ENCODE measurements around the gene TMEM87B. TPM values are rescaled to one million over a fixed set of nuclear protein-coding genes. Genes with fewer than 3 reads are reported as not detected.

The TMEM87B gene
- total and polyA plus RNA-seq, 2 of the 8 experiments (the other 6 are each of a cell fraction or from before 2014, with no cell fraction given): 7.2 to 9.0 TPM

GRCh38 chr2:112053917-112054846 lies 887 bp upstream of the TMEM87B start:
- no peak overlapping the region for H3K14ac ChIP-seq (ENCODE audit: insufficient read length)
- POLR2A ChIA-PET (ENCODE audit: partially characterized antibody): interaction anchor here (1.1 to 1.6 kb wide), 2 partner anchors 22 to 223 kb away, joined by 3 to 6 read pairs; no protein-coding TSS in a partner anchor
- H2BK20ac ChIP-seq (ENCODE audit: low read length): no peak overlapping the region
- 0 out of 2 replicates have a peak overlapping the region, but pooled peaks have one; percentile 57 for H4K8ac ChIP-seq (ENCODE audit: extremely low read depth, insufficient read depth, low read length)
- H2BK5ac ChIP-seq (ENCODE audit: low read depth, low read length): peak overlapping the region; percentile 98; the same call in 1 of the 2 replicates
- H2BK120ac ChIP-seq (replicated peaks; ENCODE audit: low read depth, low read length): peak overlapping the region; percentile 86
- H3K23ac ChIP-seq (ENCODE audit: insufficient read length): no peak overlapping the region
- peak overlapping the region; percentile 59 to 76 (median 69) for H3K4me3 ChIP-seq (ENCODE audit: extremely low read depth in 1 of 4, insufficient read depth in 2 of 4, low read depth in 3 of 4, low read length in 4 of 4)
- H3K79me1 ChIP-seq (ENCODE audit: low read depth, low read length): no peaks in the 10 kb centered on the region
- H2BK15ac ChIP-seq (ENCODE audit: low read length): peak overlapping the region; percentile 95; the same call in 1 of the 2 replicates
- H3K56ac ChIP-seq (replicated peaks; ENCODE audit: insufficient read length, low read depth, low read length): peak overlapping the region; percentile 77
- CTCF ChIA-PET (ENCODE audit: partially characterized antibody): interaction anchor here (1.2 to 1.7 kb wide), 3 partner anchors 9 to 157 kb away, joined by 3 to 4 read pairs (median 4); no protein-coding TSS in a partner anchor
- H3K4me2 ChIP-seq (ENCODE audit: insufficient read depth in 1 of 2, low read depth in 2 of 2, low read length in 2 of 2): peak overlapping the region; percentile 80 to 94
- H2BK12ac ChIP-seq (ENCODE audit: low read depth, low read length): peak overlapping the region; percentile 89; the same call in 1 of the 2 replicates
- no peaks in the 10 kb centered on the region for H3K36me3 ChIP-seq (ENCODE audit: control insufficient read depth in 2 of 4, insufficient read depth in 4 of 4, low read length in 3 of 4)
- peak overlapping the region in 3 of 4 experiments; percentile 20 to 70 (median 23); a peak in 4 of 7 replicates for H3K9ac ChIP-seq (replicated peaks in 1 of 4; ENCODE audit: extremely low read depth in 1 of 4, low read depth in 3 of 4, low read length in 3 of 4)
- peak overlapping the region; percentile 97 for H2AFZ ChIP-seq (ENCODE audit: low read length)
- H3K27me3 ChIP-seq (replicated peaks in 1 of 4; ENCODE audit: control insufficient read depth in 3 of 4, extremely low read depth in 1 of 4, insufficient read depth in 3 of 4, low read length in 3 of 4): no peaks in the 10 kb centered on the region
- 3% methylated on average over 24 of the region's 62 CpGs; no CpG with 5 or more reads in 1 of the 2 experiments for WGBS, 2 experiments (ENCODE audit: extremely low coverage in 1 of 2, insufficient coverage in 1 of 2, insufficient read length in 1 of 2, insufficient replicate concordance in 2 of 2, low coverage in 1 of 2, low lambda C conversion rate in 2 of 2, missing lambda C conversion rate in 1 of 2)
- H3K27ac ChIP-seq (ENCODE audit: low read depth, low read length): no peak overlapping the region
- DNase-seq (ENCODE audit: low read depth in 1 of 2, low spot score in 2 of 2): peak; percentile 86 to 99
- H4K91ac ChIP-seq (replicated peaks; ENCODE audit: insufficient read length, low read length): peak overlapping the region; percentile 94
- H3K4ac ChIP-seq (replicated peaks; ENCODE audit: insufficient read length, low read depth, low read length): no peak overlapping the region
- H2AK5ac ChIP-seq (ENCODE audit: low read depth, low read length): no peak overlapping the region
- H3K18ac ChIP-seq (ENCODE audit: extremely low read depth, low read length): peak overlapping the region; percentile 93; the same call in 1 of the 2 replicates
- no peaks in the 10 kb centered on the region for H3K9me3 ChIP-seq (ENCODE audit: insufficient read depth in 2 of 2, low read depth in 1 of 2, low read length in 1 of 2)
- FAIRE-seq: no peak
- H3K4me1 ChIP-seq (replicated peaks in 1 of 4; ENCODE audit: control insufficient read depth in 3 of 4, insufficient read depth in 4 of 4, low read length in 3 of 4): no peaks in the 10 kb centered on the region; a peak in 2 of 7 replicates
- no peaks in the 10 kb centered on the region for H3K79me2 ChIP-seq (ENCODE audit: control insufficient read depth in 1 of 2, insufficient read depth in 2 of 2, low read length in 2 of 2)
- H4K5ac ChIP-seq (ENCODE audit: insufficient read length, low read depth, low read length): peak overlapping the region; percentile 95
- H3K23me2 ChIP-seq (ENCODE audit: low read depth, low read length): peaks cover 7% of the 10 kb centered on the region; the same call in 1 of the 2 replicates
- H4K20me1 ChIP-seq (replicated peaks in 1 of 2; ENCODE audit: control insufficient read depth in 1 of 2, insufficient read depth in 2 of 2, low read length in 2 of 2): peaks cover 0 to 2% of the 10 kb centered on the region in 2 experiments
- TF ChIP-seq SP1 (IDR thresholded peaks at IDR 0.05; ENCODE audit: low read depth, low read length) (0 out of 2 replicates have a peak, but pooled peaks have one; percentile 22), CBX8 (IDR thresholded peaks at IDR 0.05; ENCODE audit: borderline replicate concordance, low read depth, low read length) (no peak), KDM4A (IDR thresholded peaks at IDR 0.05; ENCODE audit: low read depth, low read length, severe bottlenecking) (peak; percentile 84), PHF8 (conservative IDR thresholded peaks at IDR 0.05; ENCODE audit: low read depth, low read length) (no peak), KDM5A (IDR thresholded peaks at IDR 0.05; ENCODE audit: low read length) (no peak), TAF7 (optimal IDR thresholded peaks at IDR 0.05; ENCODE audit: borderline replicate concordance, low read depth, low read length) (no peak), CHD2 (IDR thresholded peaks at IDR 0.05; ENCODE audit: low read length) (no peak), SUZ12 (IDR thresholded peaks at IDR 0.05; ENCODE audit: low read length) (no peak), SIN3A (conservative IDR thresholded peaks at IDR 0.05 in 1 of 2, IDR thresholded peaks at IDR 0.05 in 1 of 2; ENCODE audit: low read depth in 1 of 2, low read length in 2 of 2) (peak in 1 of 2 experiments; percentile 39; a peak in 2 of 4 replicates), EP300 (IDR thresholded peaks at IDR 0.05; ENCODE audit: borderline replicate concordance in 1 of 2, low read depth in 2 of 2, low read length in 2 of 2) (no peak)

Data from H1 (cell line).